ENCODE measurements around the gene ARHGAP10. TPM values are rescaled to one million over a fixed set of nuclear protein-coding genes. Genes with fewer than 3 reads are reported as not detected.

Gene ARHGAP10
- total and polyA plus RNA-seq, 2 donors (not counting 1 experiment from before 2014, with no cell fraction given): 0.10 to 0.34 TPM

GRCh38 chr4:147933779-147934178, 201.9 kb downstream of the ARHGAP10 start:
- H3K27me3 ChIP-seq (replicated peaks in 1 of 4; ENCODE audit: control extremely low read depth in 1 of 4, control insufficient read depth in 3 of 4, insufficient read depth in 4 of 4, low read length in 3 of 4): no peaks in the 10 kb centered on the region

GRCh38 chr4:147938496-147938895, 206.6 kb downstream of the ARHGAP10 start:
- POLR2A ChIA-PET: no interaction called here
- intact Hi-C loops (cut with micrococcal nuclease): no loop called here

More at GRCh38 chr4:147933779-147934178, 201.9 kb downstream of the ARHGAP10 start:
- ChIA-PET CTCF (no interaction called here), POLR2A (no interaction called here)
- Histone ChIP-seq H3K4me1 (ENCODE audit: control insufficient read depth in 2 of 2, insufficient read depth in 2 of 2, low read length in 2 of 2) (no peaks in the 10 kb centered on the region), H3K4me3 (ENCODE audit: control extremely low read depth in 1 of 5, extremely low read depth in 1 of 5, insufficient read depth in 1 of 5, low read depth in 2 of 5, low read length in 4 of 5) (no peak overlapping the region), H3K4me2 (replicated peaks; ENCODE audit: low read depth, low read length, poor library complexity, severe bottlenecking) (no peak overlapping the region), H3K27ac (ENCODE audit: low read length in 2 of 2) (no peak overlapping the region), H3K9me3 (ENCODE audit: control extremely low read depth in 1 of 3, control insufficient read depth in 2 of 3, insufficient read depth in 1 of 3, low read length in 2 of 3) (no peaks in the 10 kb centered on the region), H4K20me1 (ENCODE audit: control insufficient read depth, insufficient read depth, low read length, poor library complexity, severe bottlenecking) (no peaks in the 10 kb centered on the region), H3K9ac (ENCODE audit: low read length) (no peak overlapping the region), H3K36me3 (replicated peaks in 1 of 2; ENCODE audit: control extremely low read depth in 1 of 2, control insufficient read depth in 1 of 2, extremely low read depth in 1 of 2, insufficient read depth in 2 of 2, low read length in 1 of 2) (no peaks in the 10 kb centered on the region), H2AFZ (ENCODE audit: insufficient read depth, low read depth, low read length, poor library complexity, severe bottlenecking) (no peak overlapping the region), H3K79me2 (ENCODE audit: control insufficient read depth, insufficient read depth, low read length) (no peaks in the 10 kb centered on the region)
- ATAC-seq (ENCODE audit: low read depth) (no peak), DNase-seq (no peak)
- no peaks in the 10 kb centered on the region for H3K27me3 Mint-ChIP-seq
- no peaks in the 10 kb centered on the region for H3K9me3 Mint-ChIP-seq (ENCODE audit: insufficient read depth)
- H3K27ac Mint-ChIP-seq: no peak overlapping the region
- intact Hi-C loops (cut with micrococcal nuclease): no loop called here
- H3K4me1 Mint-ChIP-seq: no peaks in the 10 kb centered on the region
- TF ChIP-seq CTCF (IDR thresholded peaks at IDR 0.05): no peak
- TF ChIP-seq EZH2 (IDR thresholded peaks at IDR 0.05; ENCODE audit: borderline replicate concordance, insufficient read depth, low read depth, low read length, poor library complexity, severe bottlenecking): no peak
- no peak overlapping the region for H3K4me3 Mint-ChIP-seq
- WGBS (ENCODE audit: insufficient coverage): 92% methylated on average over 3 of the region's 3 CpGs

More at GRCh38 chr4:147938496-147938895, 206.6 kb downstream of the ARHGAP10 start:
- H3K4me3 ChIP-seq (ENCODE audit: control extremely low read depth in 1 of 5, extremely low read depth in 1 of 5, insufficient read depth in 1 of 5, low read depth in 2 of 5, low read length in 4 of 5): no peak overlapping the region
- no peaks in the 10 kb centered on the region for H3K9me3 ChIP-seq (ENCODE audit: control extremely low read depth in 1 of 3, control insufficient read depth in 2 of 3, insufficient read depth in 1 of 3, low read length in 2 of 3)
- H3K4me1 Mint-ChIP-seq: peaks cover 8% of the 10 kb centered on the region
- H3K4me2 ChIP-seq (replicated peaks; ENCODE audit: low read depth, low read length, poor library complexity, severe bottlenecking): no peak overlapping the region
- ATAC-seq (ENCODE audit: low read depth): no peak
- peaks cover 2 to 9% of the 10 kb centered on the region in 2 donors for H3K4me1 ChIP-seq (ENCODE audit: control insufficient read depth in 2 of 2, insufficient read depth in 2 of 2, low read length in 2 of 2)
- CTCF ChIA-PET: no interaction called here
- H3K4me3 Mint-ChIP-seq: no peak overlapping the region
- no peaks in the 10 kb centered on the region for H3K36me3 ChIP-seq (replicated peaks in 1 of 2; ENCODE audit: control extremely low read depth in 1 of 2, control insufficient read depth in 1 of 2, extremely low read depth in 1 of 2, insufficient read depth in 2 of 2, low read length in 1 of 2)
- H3K9ac ChIP-seq (ENCODE audit: low read length): no peak overlapping the region
- no peak overlapping the region for H3K27ac ChIP-seq (ENCODE audit: low read length in 2 of 2)
- H3K79me2 ChIP-seq (ENCODE audit: control insufficient read depth, insufficient read depth, low read length): no peaks in the 10 kb centered on the region
- TF ChIP-seq EZH2 (IDR thresholded peaks at IDR 0.05; ENCODE audit: borderline replicate concordance, insufficient read depth, low read depth, low read length, poor library complexity, severe bottlenecking) (no peak), CTCF (IDR thresholded peaks at IDR 0.05) (no peak)
- H3K27me3 ChIP-seq (replicated peaks in 1 of 4; ENCODE audit: control extremely low read depth in 1 of 4, control insufficient read depth in 3 of 4, insufficient read depth in 4 of 4, low read length in 3 of 4): no peaks in the 10 kb centered on the region
- no peaks in the 10 kb centered on the region for H3K27me3 Mint-ChIP-seq
- no peaks in the 10 kb centered on the region for H4K20me1 ChIP-seq (ENCODE audit: control insufficient read depth, insufficient read depth, low read length, poor library complexity, severe bottlenecking)
- no peak overlapping the region for H2AFZ ChIP-seq (ENCODE audit: insufficient read depth, low read depth, low read length, poor library complexity, severe bottlenecking)
- H3K27ac Mint-ChIP-seq: no peak overlapping the region
- no CpG with 5 or more reads among the region's 5 CpGs for WGBS (ENCODE audit: insufficient coverage)
- no peak for DNase-seq
- H3K9me3 Mint-ChIP-seq (ENCODE audit: insufficient read depth): no peaks in the 10 kb centered on the region

Measured in B cell (primary cell).